UCSD-AML1 (cell line): ENCODE results near the gene CHST12.

Experiments used
- DNase-seq: peaks from one replicate; lab custom pipeline; 2025; ENCODE audit not compliant: unreplicated experiment; lab: John Stamatoyannopoulos, UW

CHST12 gene

DNA sequence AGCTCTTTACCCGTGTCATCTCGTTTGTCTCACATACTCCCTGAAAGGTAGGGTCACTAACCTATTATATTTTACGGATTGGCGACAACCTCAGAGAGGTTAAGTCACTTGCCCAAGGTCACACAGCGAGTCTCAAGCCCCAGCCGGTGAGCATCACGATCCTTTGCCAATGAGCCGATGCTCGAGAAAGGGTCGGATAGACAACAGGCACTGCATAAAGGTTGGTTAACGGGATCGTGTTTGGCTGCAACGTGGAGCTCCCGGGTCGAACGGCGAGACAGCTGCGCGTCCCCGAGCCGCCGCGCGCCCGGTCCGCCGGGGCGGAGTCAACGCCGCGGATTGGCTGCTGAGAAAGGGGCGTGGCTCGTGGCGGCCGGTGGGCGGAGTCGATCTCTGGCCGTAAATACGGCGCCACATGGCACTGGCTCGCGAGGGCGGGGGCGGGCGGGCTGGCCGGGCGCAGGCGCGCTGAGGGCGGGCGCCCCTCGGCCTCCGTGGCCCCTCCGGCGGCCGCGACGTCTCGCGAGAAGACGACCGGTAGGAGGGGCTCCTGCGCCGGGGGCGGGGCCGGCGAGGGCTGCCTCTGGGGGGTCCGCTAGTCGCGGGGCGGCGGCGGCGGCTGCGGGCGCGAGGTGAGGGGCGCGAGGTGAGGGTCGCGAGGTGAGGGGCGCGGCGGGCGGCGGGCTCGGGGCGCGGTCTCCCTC, at the start of gene CHST12:
Gene CHST12 (plus strand): TSS at position 598 of the 704 bp plus-strand sequence. CDS start 29,029 bp downstream, outside the sequence.
- peak; percentile 87 for DNase-seq

GRCh38 chr7:2353936-2354185, 49.5 kb upstream of the CHST12 start:
- DNase-seq = peak; percentile 80

- DNase-seq = peak; percentile 84
Observed at GRCh38 chr7:2354186-2354938, 49.0 kb upstream of the CHST12 start, which contains the start of gene EIF3B. EIF3B (plus strand) TSS chr7:2354827; CDS start chr7:2354922, 95 bp downstream.

- no peak for DNase-seq
Observed at GRCh38 chr7:2354939-2355704, 48.3 kb upstream of the CHST12 start.

GRCh38 chr7:2355705-2356008, 47.8 kb upstream of the CHST12 start:
- DNase-seq = no peak

GRCh38 chr7:2357165-2357564, 46.2 kb upstream of the CHST12 start:
- DNase-seq = no peak

GRCh38 chr7:2357571-2357970, 45.8 kb upstream of the CHST12 start:
- DNase-seq = no peak

- no peak for DNase-seq
Observed at GRCh38 chr7:2358968-2359527, 44.4 kb upstream of the CHST12 start.

DNA sequence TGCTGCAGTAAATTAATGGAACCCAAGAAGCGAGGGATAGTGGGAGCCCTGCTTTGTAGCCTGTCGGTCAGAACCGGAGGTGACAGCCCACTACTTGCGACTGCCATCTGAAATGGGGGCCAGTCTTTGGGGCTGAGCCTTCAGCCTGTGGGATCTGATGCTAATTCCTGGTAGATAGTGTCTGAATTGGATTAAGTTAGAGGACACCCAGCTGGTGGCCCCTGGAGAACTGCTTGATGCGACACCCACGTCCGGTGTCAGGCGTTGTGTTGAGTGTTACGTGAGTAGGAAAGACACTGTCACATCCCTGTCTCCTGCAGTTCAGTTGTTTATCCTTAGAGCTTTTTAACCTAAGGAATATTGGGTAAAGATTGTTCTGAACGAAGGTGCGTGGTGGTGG, 43.8 kb upstream of the CHST12 start:
- DNase-seq = no peak

DNA sequence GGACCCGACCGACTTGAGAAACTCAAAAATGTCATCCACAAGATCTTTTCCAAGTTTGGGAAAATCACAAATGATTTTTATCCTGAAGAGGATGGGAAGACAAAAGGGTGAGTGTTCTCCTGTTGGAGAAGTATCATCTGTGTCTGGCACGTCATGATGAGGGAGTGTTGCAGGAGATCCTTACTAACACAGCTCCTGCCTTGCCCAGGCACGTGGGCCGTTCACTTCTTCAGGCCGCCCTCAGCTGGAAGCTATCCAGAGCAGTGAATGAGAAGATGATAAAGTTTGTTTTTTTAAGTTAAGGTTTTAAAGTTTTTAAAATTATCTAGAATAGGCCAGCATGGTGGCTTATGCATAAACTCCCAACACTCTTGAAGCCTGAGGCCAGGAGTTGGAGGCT, 42.6 kb upstream of the CHST12 start:
- DNase-seq = no peak

DNA sequence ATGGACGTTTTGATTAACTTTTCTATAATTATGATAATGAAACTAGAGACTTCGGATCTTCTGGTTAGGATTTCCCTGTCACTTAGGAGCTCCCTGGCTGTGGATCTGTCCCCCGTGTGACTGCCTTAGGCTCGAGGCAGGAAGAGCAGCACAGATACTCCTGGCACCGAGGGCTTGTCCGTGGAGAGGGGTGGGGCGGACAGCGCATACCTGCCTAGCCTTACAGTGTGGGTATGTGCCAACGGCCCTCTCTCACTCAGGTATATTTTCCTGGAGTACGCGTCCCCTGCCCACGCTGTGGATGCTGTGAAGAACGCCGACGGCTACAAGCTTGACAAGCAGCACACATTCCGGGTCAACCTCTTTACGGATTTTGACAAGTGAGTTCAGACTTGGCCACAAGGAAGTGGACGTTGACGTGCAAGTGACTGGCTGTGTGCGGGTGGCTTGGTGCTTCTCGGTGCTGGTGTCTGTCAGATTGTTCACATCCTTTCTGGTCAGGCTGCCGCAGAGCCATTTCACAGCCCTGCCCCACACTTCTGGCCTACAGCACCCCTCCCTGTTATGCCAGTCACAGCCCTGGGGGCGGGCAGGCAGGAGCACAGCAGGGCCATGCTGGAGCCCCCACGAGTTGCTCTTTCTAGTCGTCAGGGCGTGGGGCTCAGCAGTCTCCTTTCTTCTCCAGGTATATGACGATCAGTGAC, 40.9 kb upstream of the CHST12 start:
- no peak for DNase-seq

GRCh38 chr7:2369139-2369538, 34.3 kb upstream of the CHST12 start:
- no peak for DNase-seq

GRCh38 chr7:2371329-2371728, 32.1 kb upstream of the CHST12 start:
- no peak for DNase-seq

DNA sequence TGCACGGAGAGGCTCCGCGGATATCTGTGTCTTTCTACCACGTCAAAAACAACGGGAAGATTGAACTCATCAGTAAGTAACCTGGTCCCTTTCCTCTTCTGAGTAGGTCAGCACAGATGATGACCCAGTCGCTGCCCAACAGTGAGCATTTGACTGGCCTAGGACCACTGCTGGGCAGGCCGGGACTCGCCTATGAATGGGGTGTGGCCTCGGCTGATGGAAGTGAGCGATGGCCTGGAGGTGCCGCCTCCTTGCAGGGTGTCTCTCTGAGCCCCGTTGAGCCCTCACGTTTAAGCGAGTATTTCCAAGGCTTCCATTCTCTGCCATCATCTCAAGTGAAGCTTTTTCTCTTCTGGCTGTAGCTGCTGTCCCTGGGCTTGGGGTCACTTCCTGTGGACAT, 30.7 kb upstream of the CHST12 start:
- DNase-seq = no peak

DNA sequence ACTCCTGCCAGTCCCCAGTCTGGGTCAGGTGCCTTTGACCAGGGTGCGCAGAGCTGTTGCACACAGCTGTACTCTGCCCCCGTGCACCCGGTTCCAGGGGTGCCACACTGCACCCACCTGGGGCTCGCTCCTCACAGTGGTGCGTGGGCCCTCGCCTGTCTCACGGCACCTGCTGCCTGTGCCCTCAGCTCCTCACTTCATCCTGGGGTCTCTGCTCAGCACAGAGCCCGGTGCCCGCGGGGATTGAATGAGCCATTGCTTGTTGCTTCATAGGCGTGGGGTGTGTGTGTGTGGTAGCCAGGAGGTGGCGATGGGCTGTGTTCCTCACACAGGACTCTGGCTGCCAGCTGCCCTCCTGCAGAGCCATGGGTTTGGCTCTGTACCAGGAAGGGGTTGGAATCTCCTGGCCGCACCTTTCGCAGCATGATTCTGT, 30.3 kb upstream of the CHST12 start:
- no peak for DNase-seq

DNA sequence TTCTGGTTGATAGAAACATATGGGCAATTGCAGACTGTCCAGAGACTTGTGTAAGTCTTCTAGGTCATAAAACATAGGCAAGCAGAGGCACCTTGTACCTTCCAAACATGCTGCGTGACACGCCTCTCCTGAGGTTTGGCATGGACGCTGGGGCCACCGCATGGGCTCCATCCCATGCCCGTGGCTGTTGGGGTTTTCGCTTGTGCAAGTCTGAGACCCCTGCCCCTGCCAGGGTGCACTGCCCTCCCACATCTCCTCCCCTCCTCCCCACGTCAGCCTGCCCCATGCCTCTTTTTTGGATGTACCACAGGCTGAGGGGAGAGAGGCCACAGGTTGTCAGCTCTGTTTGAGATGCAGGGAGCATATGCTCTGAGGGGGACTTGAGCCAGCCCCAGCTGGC, 29.8 kb upstream of the CHST12 start:
- DNase-seq = no peak

GRCh38 chr7:2374401-2374800, 29.0 kb upstream of the CHST12 start:
- DNase-seq = no peak

GRCh38 chr7:2374830-2375728, 28.3 kb upstream of the CHST12 start:
- DNase-seq = no peak

DNA sequence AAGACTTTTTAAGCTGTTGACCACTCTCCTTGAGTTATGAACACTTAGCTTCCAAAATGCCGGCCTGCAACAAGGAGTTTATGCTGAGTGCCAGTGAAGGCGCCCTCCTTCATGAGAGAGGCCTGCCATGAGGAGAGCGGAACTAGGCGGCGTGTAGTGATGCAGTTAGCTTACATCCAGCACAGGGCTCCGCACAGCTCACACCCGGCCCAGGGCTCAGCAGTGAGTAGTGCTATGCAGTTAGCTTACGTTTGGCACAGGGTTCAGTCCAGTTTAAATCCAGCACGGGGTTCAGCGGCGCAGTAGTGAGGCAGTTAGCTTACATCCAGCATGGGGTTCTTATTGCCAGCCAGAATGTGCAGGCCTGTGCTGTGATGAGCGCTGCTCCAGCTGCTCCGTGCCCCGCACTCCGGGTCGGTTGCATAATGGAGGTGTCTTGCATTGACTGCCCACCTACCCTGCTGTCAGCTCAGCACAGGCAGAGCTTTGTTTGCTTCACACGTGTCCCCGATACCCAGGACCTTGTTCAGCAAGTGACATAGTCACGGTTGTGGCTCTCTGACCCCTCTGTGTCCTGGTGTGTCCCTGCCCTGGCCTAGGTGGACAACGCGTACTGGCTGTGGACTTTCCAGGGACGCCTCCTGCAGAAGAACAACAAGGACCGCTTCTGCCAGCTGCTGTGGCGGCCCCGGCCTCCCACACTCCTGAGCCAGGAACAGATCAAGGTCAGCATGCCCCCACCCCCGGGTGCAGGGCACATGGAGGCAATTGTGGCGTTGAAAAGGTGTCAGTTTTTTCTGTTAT, 26.9 kb upstream of the CHST12 start:
- no peak for DNase-seq
